ENCODE measurements around the gene TPRKB. TPM values are rescaled to one million over a fixed set of nuclear protein-coding genes. Genes with fewer than 3 reads are reported as not detected.
"Not testable (repeated sequence)": the region's sequence is repeated elsewhere in the genome, so short reads cannot be mapped to it uniquely, and the experiment has no call there.

Gene TPRKB
- total RNA-seq, 4 donors from 2014 or later = 15.6 to 33.8 (median 26.3) TPM

DNA sequence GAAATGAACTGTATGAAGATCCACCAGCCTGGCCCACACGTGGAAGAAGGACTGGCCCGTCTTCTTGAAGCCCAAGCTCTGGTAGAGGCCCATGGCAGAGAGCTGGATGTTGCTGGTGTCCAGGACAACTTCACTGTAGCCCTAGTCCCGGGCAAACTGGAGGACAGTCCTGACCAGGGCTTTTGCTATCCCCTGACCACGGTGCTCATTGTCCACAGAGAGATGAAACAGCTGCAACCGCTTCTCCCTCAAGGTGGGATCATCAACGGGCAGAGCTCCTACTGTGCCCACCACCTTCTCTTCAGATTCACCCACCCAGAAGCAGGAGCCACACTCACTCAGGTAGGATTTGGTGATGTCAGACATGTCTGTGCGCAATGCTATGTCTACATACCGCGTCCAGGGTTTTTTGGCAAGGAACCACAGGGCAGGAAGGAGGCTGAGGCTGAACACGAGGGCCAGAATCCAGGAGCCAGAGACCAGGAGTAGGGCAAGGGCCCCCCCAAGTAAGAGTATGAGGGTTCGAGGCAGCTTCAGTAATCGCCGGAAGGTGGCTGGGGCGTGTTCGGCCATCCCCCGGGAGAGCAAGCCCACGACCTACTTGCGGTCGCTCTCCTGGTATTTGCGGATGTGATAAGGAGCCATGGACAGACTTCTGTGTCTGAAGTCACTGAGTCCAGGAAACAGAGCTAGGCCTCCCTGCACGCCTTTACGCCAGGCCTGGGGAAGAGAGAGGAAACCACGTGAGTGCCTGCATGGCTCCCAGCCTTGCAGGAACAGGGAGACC lies 36.3 kb downstream of the TPRKB start:
- Histone ChIP-seq H3K27ac (no peak overlapping the region), H3K9me3 (no peaks in the 10 kb centered on the region), H3K4me3 (no peak overlapping the region), H3K4me1 (no peaks in the 10 kb centered on the region), H3K27me3 (no peaks in the 10 kb centered on the region), H3K36me3 (no peaks in the 10 kb centered on the region)
- peak; percentile 39 for ATAC-seq
- 60% methylated on average over 1 to 3 of the region's 23 CpGs for WGBS, 2 donors (ENCODE audit: low coverage in 1 of 2)
- TF ChIP-seq, protein P1, sequence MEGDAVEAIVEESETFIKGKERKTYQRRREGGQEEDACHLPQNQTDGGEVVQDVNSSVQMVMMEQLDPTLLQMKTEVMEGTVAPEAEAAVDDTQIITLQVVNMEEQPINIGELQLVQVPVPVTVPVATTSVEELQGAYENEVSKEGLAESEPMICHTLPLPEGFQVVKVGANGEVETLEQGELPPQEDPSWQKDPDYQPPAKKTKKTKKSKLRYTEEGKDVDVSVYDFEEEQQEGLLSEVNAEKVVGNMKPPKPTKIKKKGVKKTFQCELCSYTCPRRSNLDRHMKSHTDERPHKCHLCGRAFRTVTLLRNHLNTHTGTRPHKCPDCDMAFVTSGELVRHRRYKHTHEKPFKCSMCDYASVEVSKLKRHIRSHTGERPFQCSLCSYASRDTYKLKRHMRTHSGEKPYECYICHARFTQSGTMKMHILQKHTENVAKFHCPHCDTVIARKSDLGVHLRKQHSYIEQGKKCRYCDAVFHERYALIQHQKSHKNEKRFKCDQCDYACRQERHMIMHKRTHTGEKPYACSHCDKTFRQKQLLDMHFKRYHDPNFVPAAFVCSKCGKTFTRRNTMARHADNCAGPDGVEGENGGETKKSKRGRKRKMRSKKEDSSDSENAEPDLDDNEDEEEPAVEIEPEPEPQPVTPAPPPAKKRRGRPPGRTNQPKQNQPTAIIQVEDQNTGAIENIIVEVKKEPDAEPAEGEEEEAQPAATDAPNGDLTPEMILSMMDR (IDR thresholded peaks at IDR 0.05) = no peak
- no peak for TF ChIP-seq POLR2A (IDR thresholded peaks at IDR 0.05)
- TF ChIP-seq POLR2AphosphoS5 (IDR thresholded peaks at IDR 0.05) = no peak
- no peak for TF ChIP-seq EP300 (IDR thresholded peaks at IDR 0.05)

DNA sequence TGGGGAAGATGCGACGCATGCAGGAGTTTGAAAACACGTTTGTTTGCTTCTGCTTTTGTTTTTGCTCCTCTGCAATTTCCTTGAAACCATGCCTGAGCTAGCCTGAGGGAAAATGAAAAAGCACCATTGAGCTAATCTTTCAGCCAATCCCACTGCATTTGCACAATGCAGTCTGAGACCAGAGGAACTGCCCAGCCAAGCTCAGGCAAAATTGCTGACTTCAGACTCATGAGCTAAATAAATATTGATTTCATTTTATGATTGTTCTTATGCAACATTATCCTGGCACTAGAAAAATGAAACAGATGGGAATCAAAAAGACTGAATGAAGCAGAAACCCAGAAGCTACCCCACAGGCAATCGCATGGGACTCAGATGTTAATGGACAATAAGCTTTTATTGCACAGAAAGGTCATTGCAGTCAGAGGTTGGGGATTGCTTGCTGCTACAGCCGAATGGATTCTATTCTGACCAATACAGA lies 37.0 kb downstream of the TPRKB start:
- no peaks in the 10 kb centered on the region for H3K4me1 ChIP-seq
- no peak for TF ChIP-seq EP300 (IDR thresholded peaks at IDR 0.05)
- TF ChIP-seq POLR2AphosphoS5 (IDR thresholded peaks at IDR 0.05) = no peak
- no peak for TF ChIP-seq POLR2A (IDR thresholded peaks at IDR 0.05)
- TF ChIP-seq, protein P1 (IDR thresholded peaks at IDR 0.05) = no peak
- H3K27ac ChIP-seq = no peak overlapping the region
- no peaks in the 10 kb centered on the region for H3K27me3 ChIP-seq
- no peak for ATAC-seq
- WGBS, 2 donors (ENCODE audit: low coverage in 1 of 2) = 57 to 67% methylated on average over 2 to 5 of the region's 5 CpGs
- no peaks in the 10 kb centered on the region for H3K36me3 ChIP-seq
- H3K9me3 ChIP-seq = no peaks in the 10 kb centered on the region
- H3K4me3 ChIP-seq = no peak overlapping the region

DNA sequence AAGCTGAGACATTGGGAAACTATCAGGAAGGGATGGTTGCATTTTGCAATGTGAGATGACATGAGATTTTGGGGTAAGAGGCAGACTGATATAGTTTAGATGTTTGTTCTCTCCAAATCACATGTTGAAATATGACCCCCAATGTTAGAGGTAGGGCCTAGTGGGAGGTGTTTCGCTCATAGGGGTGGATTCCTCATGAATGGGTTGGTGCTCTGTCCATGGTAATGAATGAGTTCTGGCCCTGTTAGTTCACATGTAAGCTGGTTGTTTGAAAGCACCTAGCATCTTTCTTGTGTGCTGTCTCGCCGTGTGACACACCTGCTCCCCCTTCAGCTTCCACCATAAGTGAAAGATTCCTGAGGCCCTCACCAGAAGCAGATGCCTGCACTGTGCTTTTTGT lies 37.7 kb downstream of the TPRKB start:
- no peak overlapping the region for H3K27ac ChIP-seq
- no peaks in the 10 kb centered on the region for H3K9me3 ChIP-seq
- TF ChIP-seq, protein P1 (IDR thresholded peaks at IDR 0.05) = no peak
- TF ChIP-seq POLR2AphosphoS5 (IDR thresholded peaks at IDR 0.05) (no peak), EP300 (IDR thresholded peaks at IDR 0.05) (no peak), POLR2A (IDR thresholded peaks at IDR 0.05) (no peak)
- no peaks in the 10 kb centered on the region for H3K36me3 ChIP-seq
- 81 to 90% methylated on average over 3 of the region's 3 CpGs for WGBS, 2 donors (ENCODE audit: low coverage in 1 of 2)
- no peak overlapping the region for H3K4me3 ChIP-seq
- ATAC-seq = no peak
- no peaks in the 10 kb centered on the region for H3K27me3 ChIP-seq
- no peaks in the 10 kb centered on the region for H3K4me1 ChIP-seq

DNA sequence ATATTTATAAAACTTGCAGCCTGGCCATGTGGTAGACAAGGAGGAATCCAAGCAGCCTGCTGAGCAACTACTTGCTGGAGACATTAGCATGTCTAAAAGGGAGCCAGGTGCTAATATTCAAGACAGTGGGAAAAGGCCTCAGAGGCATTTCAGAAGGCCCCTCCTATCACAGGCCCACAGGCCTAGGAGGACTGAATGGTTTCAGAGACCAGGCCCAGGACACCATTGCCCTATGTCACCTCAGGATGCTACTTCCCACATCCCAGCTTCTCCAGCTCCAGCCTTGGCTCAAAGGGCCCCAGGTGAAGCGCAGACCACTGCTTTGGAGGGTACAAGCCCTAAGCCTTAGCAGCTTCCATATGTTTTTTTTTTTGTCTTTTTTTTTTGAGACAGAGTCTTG lies 39.0 kb downstream of the TPRKB start:
- no peaks in the 10 kb centered on the region for H3K36me3 ChIP-seq
- TF ChIP-seq POLR2AphosphoS5 (IDR thresholded peaks at IDR 0.05) = no peak
- TF ChIP-seq EP300 (IDR thresholded peaks at IDR 0.05) = no peak
- TF ChIP-seq, protein P1 (IDR thresholded peaks at IDR 0.05) = no peak
- TF ChIP-seq POLR2A (IDR thresholded peaks at IDR 0.05) = no peak
- 80% methylated on average over 1 of the region's 1 CpG; no CpG with 5 or more reads in 1 of the 2 donors for WGBS, 2 donors (ENCODE audit: low coverage in 1 of 2)
- no peak for ATAC-seq
- H3K27me3 ChIP-seq = no peaks in the 10 kb centered on the region
- H3K9me3 ChIP-seq = no peaks in the 10 kb centered on the region
- no peak overlapping the region for H3K27ac ChIP-seq
- no peak overlapping the region for H3K4me3 ChIP-seq
- H3K4me1 ChIP-seq = no peaks in the 10 kb centered on the region

DNA sequence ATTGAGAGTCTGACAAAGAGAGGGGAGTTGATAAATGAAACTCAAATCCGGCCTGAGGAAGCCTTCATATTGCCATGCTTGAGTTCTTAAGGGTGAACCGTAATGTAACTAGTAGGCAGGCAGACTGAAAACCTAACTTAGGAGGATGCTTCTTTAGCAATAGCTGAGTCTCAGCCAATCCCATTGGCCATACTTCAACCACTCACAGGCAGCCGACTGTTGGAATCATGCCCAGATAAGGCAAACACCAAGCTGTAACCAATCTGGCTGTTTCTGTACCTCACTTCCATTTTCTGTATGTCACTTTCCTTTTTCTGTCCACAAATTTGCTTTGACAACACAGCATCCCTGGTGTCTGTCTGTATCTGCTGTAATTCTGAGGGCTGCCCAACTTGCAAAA lies 39.5 kb downstream of the TPRKB start:
- 58 to 63% methylated on average over 3 of the region's 3 CpGs for WGBS, 2 donors (ENCODE audit: low coverage in 1 of 2)
- Histone ChIP-seq H3K36me3 (no peaks in the 10 kb centered on the region), H3K4me3 (no peak overlapping the region), H3K27ac (no peak overlapping the region), H3K9me3 (no peaks in the 10 kb centered on the region), H3K27me3 (no peaks in the 10 kb centered on the region), H3K4me1 (no peaks in the 10 kb centered on the region)
- TF ChIP-seq POLR2A (IDR thresholded peaks at IDR 0.05) = no peak
- TF ChIP-seq EP300 (IDR thresholded peaks at IDR 0.05) = no peak
- TF ChIP-seq POLR2AphosphoS5 (IDR thresholded peaks at IDR 0.05) = no peak
- TF ChIP-seq, protein P1 (IDR thresholded peaks at IDR 0.05) = no peak
- ATAC-seq = no peak

DNA sequence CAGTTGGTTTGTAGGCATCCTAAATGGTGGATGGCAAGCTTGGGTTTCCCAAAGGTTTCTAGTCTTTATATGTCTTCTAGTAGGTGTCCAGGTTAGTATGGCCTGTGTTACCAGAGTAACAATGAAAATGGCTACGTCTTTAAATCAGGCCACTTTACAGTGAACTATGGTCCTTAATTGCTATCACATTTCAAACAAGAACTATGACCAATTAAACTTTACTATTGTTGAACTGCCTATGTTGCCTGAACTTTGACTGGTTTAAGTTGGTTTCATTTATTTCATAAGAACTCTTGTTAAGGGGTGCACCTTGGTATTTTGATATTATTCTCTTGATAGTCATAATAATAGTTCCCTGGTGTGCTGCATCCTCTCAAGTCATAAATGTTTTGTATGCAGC lies 40.2 kb downstream of the TPRKB start:
- not testable (repeated sequence) for H3K4me3 ChIP-seq, H3K27me3 ChIP-seq, H3K36me3 ChIP-seq, H3K9me3 ChIP-seq, H3K27ac ChIP-seq, ATAC-seq, H3K4me1 ChIP-seq
- WGBS, 2 donors (ENCODE audit: low coverage in 1 of 2) = 91 to 100% methylated on average over 1 of the region's 1 CpG

DNA sequence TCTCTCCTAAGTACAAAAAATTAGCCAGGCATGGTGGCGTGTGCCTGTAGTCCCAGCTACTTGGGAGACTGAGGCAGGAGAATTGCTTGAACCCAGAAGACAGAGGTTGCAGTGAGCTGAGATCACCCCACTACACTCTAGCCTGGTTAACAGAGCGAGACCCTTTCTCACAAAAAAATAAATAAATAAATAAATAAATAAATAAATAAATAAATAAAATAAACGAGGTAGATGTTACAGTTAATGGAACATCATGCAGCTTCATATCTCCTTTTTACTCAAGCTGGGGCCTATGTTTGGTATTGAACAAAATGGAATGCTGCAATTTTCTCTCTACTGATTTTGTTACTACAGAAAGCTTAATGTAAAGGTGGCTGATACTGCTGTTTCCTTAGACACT lies 40.6 kb downstream of the TPRKB start:
- not testable (repeated sequence) for H3K27ac ChIP-seq, ATAC-seq, H3K4me1 ChIP-seq, H3K9me3 ChIP-seq, H3K36me3 ChIP-seq, H3K27me3 ChIP-seq, H3K4me3 ChIP-seq
- 83 to 89% methylated on average over 1 to 3 of the region's 3 CpGs for WGBS, 2 donors (ENCODE audit: low coverage in 1 of 2)

Measured in gastroesophageal sphincter (tissue), 4 donors.